Subcutaneous adipose tissue (tissue), 4 donors: ENCODE results near the gene PSMB7. TPM values are rescaled to one million over a fixed set of nuclear protein-coding genes. Genes with fewer than 3 reads are reported as not detected.

ENCODE experiments used
- CTCF ChIP-seq: fragments of 450-650 bp; IDR thresholded peaks from one replicate; pipeline ENCODE4 v1.5.1; 2016; ENCODE audit warnings: low read depth, mild to moderate bottlenecking, control low read depth, antibody characterized with exemption, moderate library complexity
- total RNA-seq, 4 donors: library from RNA; depleted of rRNA; stranded (reverse); fragments of >200 nt; gene quantifications; one replicate each; pipeline ENCODE4 v1.1.0, GENCODE V29; 2016

PSMB7 gene
- total RNA-seq, 4 donors from 2014 or later: 124 to 152 (median 139) TPM

DNA sequence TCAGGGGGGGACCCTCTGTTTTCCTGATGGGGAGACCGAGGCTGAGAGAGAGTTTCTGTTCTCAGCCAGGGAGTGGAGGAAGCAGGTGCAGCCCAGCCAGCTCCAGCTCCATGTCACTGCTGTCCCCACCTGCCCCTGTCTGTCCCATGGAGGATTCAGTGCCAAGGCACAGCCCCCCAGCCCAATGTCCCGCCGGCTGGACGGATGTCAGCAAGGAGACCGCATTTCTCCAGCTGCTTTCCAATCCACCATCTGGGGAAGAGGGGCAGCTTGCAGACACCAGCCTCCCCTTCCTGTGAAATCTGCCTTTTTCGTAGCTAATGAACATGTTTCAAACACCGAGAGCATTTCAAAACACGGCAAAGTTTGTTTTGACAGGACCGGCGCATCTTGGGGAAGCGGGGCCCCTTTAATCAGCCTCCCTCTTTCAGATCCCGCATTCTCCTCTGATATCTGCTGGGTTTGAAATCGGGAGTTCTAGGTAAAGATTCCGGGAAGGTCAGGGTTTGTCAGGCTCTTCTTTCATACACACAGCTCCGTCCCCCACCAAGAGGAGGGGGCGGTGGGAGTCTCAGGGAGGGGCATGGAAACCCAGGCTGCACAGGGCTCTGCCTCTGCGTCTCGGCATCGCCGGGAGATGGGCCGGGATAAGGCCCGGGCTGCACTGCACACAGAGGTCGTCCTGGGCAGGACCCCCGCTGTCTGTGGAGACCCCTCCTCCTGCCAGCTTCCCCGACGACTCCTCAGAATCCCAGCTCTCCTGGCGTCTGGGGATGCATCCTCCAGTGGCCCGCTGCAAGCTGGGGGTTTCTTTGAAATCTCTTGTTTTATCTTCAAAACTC is 82.7 kb downstream of the PSMB7 start:
- TF ChIP-seq CTCF: no peak

- TF ChIP-seq CTCF: no peak
Observed at GRCh38 chr9:124331580-124331979, 83.7 kb downstream of the PSMB7 start.

- no peak for TF ChIP-seq CTCF
Observed at GRCh38 chr9:124330011-124330697, 85.1 kb downstream of the PSMB7 start.

DNA sequence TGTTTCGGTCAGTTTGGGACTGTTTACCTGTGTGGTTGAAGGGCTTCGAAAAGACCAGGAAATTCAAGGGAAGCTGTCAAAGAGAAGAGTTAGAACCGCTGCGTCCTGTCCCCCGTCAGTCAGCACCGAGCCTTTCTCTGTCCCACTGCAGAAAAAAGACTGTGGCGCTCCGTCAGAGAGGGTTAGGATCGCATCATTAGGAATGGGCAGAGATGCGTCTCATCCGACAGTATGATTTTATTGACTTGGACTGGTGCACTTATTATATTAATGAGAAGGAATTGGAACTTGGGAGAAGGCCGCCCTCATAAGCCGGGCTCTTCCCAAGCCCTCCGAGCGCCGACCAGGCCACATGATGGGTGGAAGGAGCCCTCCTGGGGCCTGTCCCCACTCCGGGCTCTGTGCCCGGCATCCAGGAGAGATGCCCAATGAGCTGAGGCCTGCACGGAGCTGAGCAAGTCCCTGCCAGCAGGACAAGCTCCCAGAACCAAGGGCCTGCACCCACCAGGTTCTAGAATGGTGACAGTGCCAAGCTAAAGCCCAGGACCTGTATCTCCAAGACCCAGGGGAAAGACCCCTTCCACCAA is 85.9 kb downstream of the PSMB7 start:
- TF ChIP-seq CTCF: no peak

- TF ChIP-seq CTCF: no peak
Observed at GRCh38 chr9:124328285-124328684, 87.0 kb downstream of the PSMB7 start.

GRCh38 chr9:124327491-124327890 is 87.8 kb downstream of the PSMB7 start:
- TF ChIP-seq CTCF: no peak

- TF ChIP-seq CTCF: no peak
Observed at GRCh38 chr9:124326378-124326777, 88.9 kb downstream of the PSMB7 start.
